HepG2 (cell line): ENCODE results near the gene TGFBRAP1. TPM values are rescaled to one million over a fixed set of nuclear protein-coding genes. Genes with fewer than 3 reads are reported as not detected.

ENCODE experiments used
- BCL6 ChIP-seq: IDR thresholded peaks from 2 replicates; pipeline ENCODE4 v1.6.1; 2016; ENCODE audit warnings: missing genetic modification reagents, missing compliant biosample characterization
- CBX5 ChIP-seq: sonication (generic); formaldehyde crosslinking; IDR thresholded peaks from 2 replicates; pipeline ENCODE4 v1.4.0; 2020; ENCODE audit warnings: missing genetic modification reagents, borderline replicate concordance
- DNMT3B ChIP-seq: conservative IDR thresholded peaks from 2 replicates; pipeline ENCODE4 v1.6.1; 2016; ENCODE audit warnings: missing biosample characterization, control low read depth
- FOSL2 ChIP-seq: sonication (generic); formaldehyde crosslinking; IDR thresholded peaks from 2 replicates; pipeline ENCODE4 v1.4.0; 2020; ENCODE audit warnings: missing genetic modification reagents
- GTF3A ChIP-seq: sonication (generic); formaldehyde crosslinking; conservative IDR thresholded peaks from 2 replicates; pipeline ENCODE4 v1.4.0; 2020; ENCODE audit warnings: mild to moderate bottlenecking, missing genetic modification reagents
- HHEX ChIP-seq: IDR thresholded peaks from 2 replicates; pipeline ENCODE4 v1.6.1; 2016; ENCODE audit warnings: control low read depth
- HNF4G ChIP-seq, 2 experiments: sonication (generic) in 1 of 2; formaldehyde crosslinking in 1 of 2; IDR thresholded peaks; 2 replicates each; pipeline versions ENCODE4 v1.4.0 to v1.6.1; 2011 to 2020; ENCODE audit warnings: borderline replicate concordance in 2 of 2, low read depth in 2 of 2, mild to moderate bottlenecking in 2 of 2, low read length in 1 of 2, missing genetic modification reagents in 1 of 2, moderate library complexity in 1 of 2
- IRF2 ChIP-seq: IDR thresholded peaks from 2 replicates; pipeline ENCODE4 v1.6.1; 2018; ENCODE audit warnings: missing genetic modification reagents, missing compliant biosample characterization
- IRX3 ChIP-seq: sonication (generic); formaldehyde crosslinking; IDR thresholded peaks from 2 replicates; pipeline ENCODE4 v1.8.1; 2023; ENCODE audit warnings: mild to moderate bottlenecking, low read depth, missing genetic modification reagents, borderline replicate concordance
- MBD4 ChIP-seq: IDR thresholded peaks from 2 replicates; pipeline ENCODE4 v1.6.1; 2012; ENCODE audit warnings: low read length, inconsistent platforms, borderline replicate concordance
- PHF5A ChIP-seq: IDR thresholded peaks from one replicate; pipeline ENCODE4 v1.6.1; 2018; ENCODE audit warnings: low read depth, missing genetic modification reagents; ENCODE audit not compliant: unreplicated experiment
- SAP130 ChIP-seq: IDR thresholded peaks from 2 replicates; pipeline ENCODE4 v1.6.1; 2016; ENCODE audit warnings: low read depth
- TRIM24 ChIP-seq: sonication (generic); formaldehyde crosslinking; IDR thresholded peaks from 2 replicates; pipeline ENCODE4 v1.8.0; 2022; ENCODE audit warnings: mild to moderate bottlenecking, missing genetic modification reagents
- ZBTB43 ChIP-seq: sonication (generic); formaldehyde crosslinking; conservative IDR thresholded peaks from 2 replicates; pipeline ENCODE4 v1.4.0; 2020; ENCODE audit warnings: missing genetic modification reagents
- ZFY ChIP-seq: sonication (generic); formaldehyde crosslinking; IDR thresholded peaks from 2 replicates; pipeline ENCODE4 v1.4.0; 2020; ENCODE audit warnings: missing genetic modification reagents
- ZNF282 ChIP-seq: fragments of 450-650 bp; IDR thresholded peaks from 2 replicates; pipeline ENCODE4 v1.6.1; 2018; ENCODE audit not compliant: partially characterized antibody
- ZNF547 ChIP-seq: sonication (generic); formaldehyde crosslinking; IDR thresholded peaks from 2 replicates; pipeline ENCODE4 v1.5.1; 2020; ENCODE audit warnings: mild to moderate bottlenecking, missing genetic modification reagents
- ZNF564 ChIP-seq: sonication (generic); formaldehyde crosslinking; IDR thresholded peaks from 2 replicates; pipeline ENCODE4 v1.8.1; 2023; ENCODE audit warnings: mild to moderate bottlenecking, missing genetic modification reagents
- ZNF737 ChIP-seq: sonication (generic); formaldehyde crosslinking; IDR thresholded peaks from 2 replicates; pipeline ENCODE4 v1.5.0; 2020; ENCODE audit warnings: missing genetic modification reagents, mild to moderate bottlenecking, borderline replicate concordance
- ZNF788 ChIP-seq: sonication (generic); formaldehyde crosslinking; IDR thresholded peaks from 2 replicates; pipeline ENCODE4 v1.5.0; 2020; ENCODE audit warnings: mild to moderate bottlenecking, missing genetic modification reagents, borderline replicate concordance
- ZNF850 ChIP-seq: sonication (generic); formaldehyde crosslinking; conservative IDR thresholded peaks from 2 replicates; pipeline ENCODE4 v1.9.0; 2021; ENCODE audit warnings: mild to moderate bottlenecking, missing genetic modification reagents
- polyA plus RNA-seq, 8 experiments: library from polyadenylated mRNA; depleted of rRNA in 3 of 8; stranded (reverse) in 7 of 8; unstranded in 1 of 8; fragments of >200 nt; fragmentation: Illumina TruSeq in 4 of 8; extraction: Trizol in 4 of 8; gene quantifications; 2 replicates each; pipeline versions ENCODE4 v1.2.1 to v1.2.3, GENCODE V29; 2011 to 2016; ENCODE audit warnings: low read depth in 4 of 8, missing spikeins in 1 of 8, mixed read lengths in 1 of 8; ENCODE audit not compliant: insufficient read depth in 1 of 8
- total RNA-seq, 5 experiments: library from RNA; depleted of rRNA; stranded (reverse); fragments of >200 nt; fragmentation: Illumina TruSeq; extraction: Trizol; gene quantifications; 2 replicates each; pipeline ENCODE4 v1.2.3, GENCODE V29; 2016; ENCODE audit warnings: low read depth in 1 of 5
- TF ChIP-seq, protein P1 (sequence below): sonication (generic); formaldehyde crosslinking; IDR thresholded peaks from 2 replicates; pipeline ENCODE4 v1.5.0; 2020; ENCODE audit warnings: mild to moderate bottlenecking, missing genetic modification reagents
- TF ChIP-seq, protein P2 (sequence below): sonication (generic); formaldehyde crosslinking; IDR thresholded peaks from 2 replicates; pipeline ENCODE4 v1.4.0; 2020; ENCODE audit warnings: missing genetic modification reagents, low read depth, mild to moderate bottlenecking, borderline replicate concordance
- TF ChIP-seq, protein P3 (sequence below): sonication (generic); formaldehyde crosslinking; IDR thresholded peaks from 2 replicates; pipeline ENCODE4 v1.5.0; 2020; ENCODE audit warnings: mild to moderate bottlenecking, missing genetic modification reagents

The TGFBRAP1 gene
- total and polyA plus RNA-seq, 2 of the 13 experiments (the other 11 are each of a cell fraction or from before 2014, with no cell fraction given) = 12.7 to 22.9 TPM

GRCh38 chr2:105328281-105329196 is 996 bp downstream of the TGFBRAP1 start (continued):
- TF ChIP-seq HNF4G (IDR thresholded peaks at IDR 0.05; ENCODE audit: borderline replicate concordance, low read depth, low read length) (no peak), HNF4G (CRISPR knock-in tag; IDR thresholded peaks at IDR 0.05; ENCODE audit: borderline replicate concordance, low read depth) (0 out of 2 replicates have a peak, but pooled peaks have one; percentile 43), MBD4 (no peak), FOSL2 (CRISPR knock-in tag) (peak; percentile 26; the same call in 1 of the 2 replicates), HHEX (no peak), DNMT3B (CRISPR knock-in tag) (peak; percentile 92; the same call in 1 of the 2 replicates), ZNF737 (peak; percentile 95), ZNF850 (CRISPR knock-in tag) (no peak), ZNF788 (CRISPR knock-in tag) (peak; percentile 62; the same call in 1 of the 2 replicates), GTF3A (0 out of 2 replicates have a peak, but pooled peaks have one; percentile 50), CBX5 (peak; percentile 56; the same call in 1 of the 2 replicates), ZFY (peak; percentile 87), SAP130 (CRISPR knock-in tag) (peak; percentile 82), IRX3 (peak; percentile 88; the same call in 1 of the 2 replicates), TRIM24 (CRISPR knock-in tag) (no peak), IRF2 (CRISPR knock-in tag) (peak; percentile 56), PHF5A (no peak), ZNF547 (CRISPR knock-in tag) (peak; percentile 73; the same call in 1 of the 2 replicates), ZBTB43 (CRISPR knock-in tag) (peak; percentile 61), ZNF282 (peak; percentile 27), ZNF564 (CRISPR knock-in tag) (peak; percentile 59; the same call in 1 of the 2 replicates), BCL6 (CRISPR knock-in tag) (0 out of 2 replicates have a peak, but pooled peaks have one; percentile 28)
- TF ChIP-seq, protein P1, sequence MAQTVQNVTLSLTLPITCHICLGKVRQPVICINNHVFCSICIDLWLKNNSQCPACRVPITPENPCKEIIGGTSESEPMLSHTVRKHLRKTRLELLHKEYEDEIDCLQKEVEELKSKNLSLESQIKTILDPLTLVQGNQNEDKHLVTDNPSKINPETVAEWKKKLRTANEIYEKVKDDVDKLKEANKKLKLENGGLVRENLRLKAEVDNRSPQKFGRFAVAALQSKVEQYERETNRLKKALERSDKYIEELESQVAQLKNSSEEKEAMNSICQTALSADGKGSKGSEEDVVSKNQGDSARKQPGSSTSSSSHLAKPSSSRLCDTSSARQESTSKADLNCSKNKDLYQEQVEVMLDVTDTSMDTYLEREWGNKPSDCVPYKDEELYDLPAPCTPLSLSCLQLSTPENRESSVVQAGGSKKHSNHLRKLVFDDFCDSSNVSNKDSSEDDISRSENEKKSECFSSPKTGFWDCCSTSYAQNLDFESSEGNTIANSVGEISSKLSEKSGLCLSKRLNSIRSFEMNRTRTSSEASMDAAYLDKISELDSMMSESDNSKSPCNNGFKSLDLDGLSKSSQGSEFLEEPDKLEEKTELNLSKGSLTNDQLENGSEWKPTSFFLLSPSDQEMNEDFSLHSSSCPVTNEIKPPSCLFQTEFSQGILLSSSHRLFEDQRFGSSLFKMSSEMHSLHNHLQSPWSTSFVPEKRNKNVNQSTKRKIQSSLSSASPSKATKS = no peak
- TF ChIP-seq, protein P2, sequence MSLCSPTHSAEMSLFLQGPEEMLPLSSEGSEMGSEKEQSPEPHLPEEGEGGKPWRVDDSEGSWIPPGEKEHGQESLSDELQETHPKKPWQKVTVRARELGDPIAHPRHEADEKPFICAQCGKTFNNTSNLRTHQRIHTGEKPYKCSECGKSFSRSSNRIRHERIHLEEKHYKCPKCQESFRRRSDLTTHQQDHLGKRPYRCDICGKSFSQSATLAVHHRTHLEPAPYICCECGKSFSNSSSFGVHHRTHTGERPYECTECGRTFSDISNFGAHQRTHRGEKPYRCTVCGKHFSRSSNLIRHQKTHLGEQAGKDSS (CRISPR knock-in tag) = peak; percentile 76; the same call in 1 of the 2 replicates
- TF ChIP-seq, protein P3, sequence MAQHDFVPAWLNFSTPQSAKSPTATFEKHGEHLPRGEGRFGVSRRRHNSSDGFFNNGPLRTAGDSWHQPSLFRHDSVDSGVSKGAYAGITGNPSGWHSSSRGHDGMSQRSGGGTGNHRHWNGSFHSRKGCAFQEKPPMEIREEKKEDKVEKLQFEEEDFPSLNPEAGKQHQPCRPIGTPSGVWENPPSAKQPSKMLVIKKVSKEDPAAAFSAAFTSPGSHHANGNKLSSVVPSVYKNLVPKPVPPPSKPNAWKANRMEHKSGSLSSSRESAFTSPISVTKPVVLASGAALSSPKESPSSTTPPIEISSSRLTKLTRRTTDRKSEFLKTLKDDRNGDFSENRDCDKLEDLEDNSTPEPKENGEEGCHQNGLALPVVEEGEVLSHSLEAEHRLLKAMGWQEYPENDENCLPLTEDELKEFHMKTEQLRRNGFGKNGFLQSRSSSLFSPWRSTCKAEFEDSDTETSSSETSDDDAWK (CRISPR knock-in tag) = no peak
